HepG2 (cell line): ENCODE measurements around the gene WDR59. TPM values are rescaled to one million over a fixed set of nuclear protein-coding genes. Genes with fewer than 3 reads are reported as not detected.
A peak's percentile ranks its signal among the peaks of the same experiment; 100 is the strongest.

Experiments used
- ATAD3A ChIP-seq: sonication (generic); formaldehyde crosslinking; IDR thresholded peaks from 2 replicates; pipeline ENCODE4 v1.4.0; 2020; ENCODE audit warnings: missing genetic modification reagents
- CBX5 ChIP-seq: sonication (generic); formaldehyde crosslinking; IDR thresholded peaks from 2 replicates; pipeline ENCODE4 v1.4.0; 2020; ENCODE audit warnings: missing genetic modification reagents, borderline replicate concordance
- CEBPB ChIP-seq: IDR thresholded peaks from 2 replicates; pipeline ENCODE4 v1.6.1; 2011; ENCODE audit warnings: low read depth, low read length, improper control_type of control experiment, borderline replicate concordance
- FOXK2 ChIP-seq: fragments of 450-650 bp; IDR thresholded peaks from 2 replicates; pipeline ENCODE4 v1.6.1; 2016
- HOXA9 ChIP-seq: sonication (generic); formaldehyde crosslinking; IDR thresholded peaks from 2 replicates; pipeline ENCODE4 v1.8.1; 2022; ENCODE audit warnings: missing genetic modification reagents, mild to moderate bottlenecking, moderate library complexity, borderline replicate concordance
- KDM5B ChIP-seq: sonication (generic); formaldehyde crosslinking; IDR thresholded peaks from 2 replicates; pipeline ENCODE4 v1.4.0; 2020; ENCODE audit warnings: missing genetic modification reagents, mild to moderate bottlenecking, borderline replicate concordance
- MATR3 ChIP-seq: sonication (generic); formaldehyde crosslinking; IDR thresholded peaks from 2 replicates; pipeline ENCODE4 v1.4.0; 2020; ENCODE audit warnings: missing genetic modification reagents
- MED1 ChIP-seq: sonication (generic); formaldehyde crosslinking; IDR thresholded peaks from 2 replicates; pipeline ENCODE4 v1.4.0; 2020; ENCODE audit warnings: missing genetic modification reagents
- NR2F6 ChIP-seq, 2 experiments: IDR thresholded peaks; 2 replicates each; pipeline ENCODE4 v1.6.1; 2016; ENCODE audit warnings: antibody characterized with exemption in 1 of 2, mild to moderate bottlenecking in 1 of 2
- PAWR ChIP-seq: sonication (generic); formaldehyde crosslinking; IDR thresholded peaks from 2 replicates; pipeline ENCODE4 v1.4.0; 2020; ENCODE audit warnings: missing genetic modification reagents, mild to moderate bottlenecking, borderline replicate concordance
- RCOR2 ChIP-seq: IDR thresholded peaks from 2 replicates; pipeline ENCODE4 v1.6.1; 2016; ENCODE audit warnings: missing biosample characterization, missing genetic modification reagents
- SALL1 ChIP-seq: sonication (generic); formaldehyde crosslinking; IDR thresholded peaks from 2 replicates; pipeline ENCODE4 v1.8.0; 2022; ENCODE audit warnings: mild to moderate bottlenecking, missing genetic modification reagents
- SOX6 ChIP-seq, 2 experiments: fragments of 450-650 bp in 1 of 2; sonication (generic) in 1 of 2; formaldehyde crosslinking in 1 of 2; IDR thresholded peaks; 2 replicates each; pipeline versions ENCODE4 v1.4.0 to v1.6.1; 2017 to 2020; ENCODE audit warnings: antibody characterized with exemption in 1 of 2, mild to moderate bottlenecking in 1 of 2, missing genetic modification reagents in 1 of 2
- ZBTB8A ChIP-seq: sonication (generic); formaldehyde crosslinking; IDR thresholded peaks from 2 replicates; pipeline ENCODE4 v1.4.0; 2020; ENCODE audit warnings: mild to moderate bottlenecking, low read depth, missing genetic modification reagents, borderline replicate concordance
- ZNF780A ChIP-seq: sonication (generic); formaldehyde crosslinking; IDR thresholded peaks from 2 replicates; pipeline ENCODE4 v1.8.0; 2022; ENCODE audit warnings: mild to moderate bottlenecking, missing genetic modification reagents, moderate library complexity
- ZNF891 ChIP-seq: sonication (generic); formaldehyde crosslinking; IDR thresholded peaks from 2 replicates; pipeline ENCODE4 v1.5.0; 2020; ENCODE audit warnings: mild to moderate bottlenecking, missing genetic modification reagents
- ZSCAN22 ChIP-seq: sonication (generic); formaldehyde crosslinking; IDR thresholded peaks from 2 replicates; pipeline ENCODE4 v1.4.0; 2020; ENCODE audit warnings: mild to moderate bottlenecking, missing genetic modification reagents
- polyA plus RNA-seq, 8 experiments: library from polyadenylated mRNA; depleted of rRNA in 3 of 8; stranded (reverse) in 7 of 8; unstranded in 1 of 8; fragments of >200 nt; fragmentation: Illumina TruSeq in 4 of 8; extraction: Trizol in 4 of 8; gene quantifications; 2 replicates each; pipeline versions ENCODE4 v1.2.1 to v1.2.3, GENCODE V29; 2011 to 2016; ENCODE audit warnings: low read depth in 4 of 8, missing spikeins in 1 of 8, mixed read lengths in 1 of 8; ENCODE audit not compliant: insufficient read depth in 1 of 8
- total RNA-seq, 5 experiments: library from RNA; depleted of rRNA; stranded (reverse); fragments of >200 nt; fragmentation: Illumina TruSeq; extraction: Trizol; gene quantifications; 2 replicates each; pipeline ENCODE4 v1.2.3, GENCODE V29; 2016; ENCODE audit warnings: low read depth in 1 of 5
- TF ChIP-seq, protein P1 (sequence below): sonication (generic); formaldehyde crosslinking; conservative IDR thresholded peaks from 2 replicates; pipeline ENCODE4 v1.8.0; 2022; ENCODE audit warnings: mild to moderate bottlenecking, moderate library complexity, missing genetic modification reagents
- TF ChIP-seq, protein P2 (sequence below): sonication (generic); formaldehyde crosslinking; IDR thresholded peaks from 2 replicates; pipeline ENCODE4 v1.4.0; 2020; ENCODE audit warnings: missing genetic modification reagents; ENCODE audit errors: not compliant biosample characterization
- TF ChIP-seq, protein P3 (sequence below): sonication (generic); formaldehyde crosslinking; IDR thresholded peaks from 2 replicates; pipeline ENCODE4 v1.5.0; 2020; ENCODE audit warnings: missing genetic modification reagents, mild to moderate bottlenecking, borderline replicate concordance
- TF ChIP-seq, protein P4 (sequence below): sonication (generic); formaldehyde crosslinking; IDR thresholded peaks from 2 replicates; pipeline ENCODE4 v1.4.0; 2020; ENCODE audit warnings: mild to moderate bottlenecking, missing genetic modification reagents
- TF ChIP-seq, protein P5 (sequence below): sonication (generic); formaldehyde crosslinking; IDR thresholded peaks from 2 replicates; pipeline ENCODE4 v1.9.0; 2022; ENCODE audit warnings: low read depth, missing genetic modification reagents

WDR59 gene
- total and polyA plus RNA-seq, 2 of the 13 experiments (the other 11 are each of a cell fraction or from before 2014, with no cell fraction given), result 65.2 to 306 TPM

DNA sequence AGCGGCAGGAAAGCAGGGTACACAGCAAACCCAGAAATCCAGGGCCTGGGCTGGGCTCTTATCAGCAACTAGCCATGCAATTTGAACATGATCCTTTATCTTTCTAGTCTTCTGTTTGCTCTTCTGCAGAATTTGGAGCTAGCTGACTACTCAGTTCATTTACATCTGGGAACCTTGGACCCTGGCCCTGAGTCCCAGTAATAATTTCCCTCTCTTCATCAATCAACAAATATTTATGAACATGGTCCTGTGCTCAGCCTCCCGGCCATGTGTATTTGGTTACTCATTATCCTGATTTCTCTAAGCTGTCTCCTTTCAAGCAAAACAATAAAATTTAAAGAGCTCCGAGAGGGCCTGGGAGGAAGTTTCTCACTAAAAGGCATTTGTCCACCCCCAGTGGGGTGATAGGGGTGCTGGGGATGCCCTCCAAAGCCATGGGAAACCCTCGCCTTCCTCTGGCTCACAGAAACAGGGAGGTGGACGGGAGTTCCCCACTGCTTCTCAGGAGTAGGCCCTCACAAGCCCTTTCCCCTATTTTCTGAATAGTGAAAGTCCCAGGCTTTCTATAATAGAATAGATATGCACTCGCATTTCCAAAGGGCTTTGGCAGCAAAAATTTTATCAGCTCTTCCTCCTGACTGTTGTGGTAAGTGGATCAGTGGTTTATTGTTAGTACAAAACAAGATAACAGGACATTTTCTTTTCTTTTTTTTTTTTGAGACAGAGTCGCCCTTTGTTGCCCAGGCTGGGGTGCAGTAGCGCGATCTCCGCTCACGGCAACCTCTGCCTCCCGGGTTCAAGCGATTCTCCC is 6.9 kb upstream of the WDR59 start (continued):
- TF ChIP-seq SOX6 (IDR thresholded peaks at IDR 0.05) (no peak), SOX6 (CRISPR knock-in tag; IDR thresholded peaks at IDR 0.05) (peak; percentile 95), FOXK2 (peak; percentile 72; the same call in 1 of the 2 replicates), ZBTB8A (CRISPR knock-in tag) (no peak), RCOR2 (CRISPR knock-in tag) (peak; percentile 85), HOXA9 (no peak), ZNF891 (CRISPR knock-in tag) (no peak; the same call in 1 of the 2 replicates), MATR3 (CRISPR knock-in tag) (no peak), ZSCAN22 (CRISPR knock-in tag) (no peak), SALL1 (CRISPR knock-in tag) (peak; percentile 98), CEBPB (peak; percentile 18; the same call in 1 of the 2 replicates), ZNF780A (CRISPR knock-in tag) (no peak), MED1 (peak; percentile 97), CBX5 (CRISPR knock-in tag) (peak; percentile 35; the same call in 1 of the 2 replicates), ATAD3A (CRISPR knock-in tag) (no peak), KDM5B (CRISPR knock-in tag) (no peak), NR2F6 (IDR thresholded peaks at IDR 0.05) (peak; percentile 73), NR2F6 (CRISPR knock-in tag; IDR thresholded peaks at IDR 0.05) (peak; percentile 83), PAWR (CRISPR knock-in tag) (no peak)
- TF ChIP-seq, protein P1, sequence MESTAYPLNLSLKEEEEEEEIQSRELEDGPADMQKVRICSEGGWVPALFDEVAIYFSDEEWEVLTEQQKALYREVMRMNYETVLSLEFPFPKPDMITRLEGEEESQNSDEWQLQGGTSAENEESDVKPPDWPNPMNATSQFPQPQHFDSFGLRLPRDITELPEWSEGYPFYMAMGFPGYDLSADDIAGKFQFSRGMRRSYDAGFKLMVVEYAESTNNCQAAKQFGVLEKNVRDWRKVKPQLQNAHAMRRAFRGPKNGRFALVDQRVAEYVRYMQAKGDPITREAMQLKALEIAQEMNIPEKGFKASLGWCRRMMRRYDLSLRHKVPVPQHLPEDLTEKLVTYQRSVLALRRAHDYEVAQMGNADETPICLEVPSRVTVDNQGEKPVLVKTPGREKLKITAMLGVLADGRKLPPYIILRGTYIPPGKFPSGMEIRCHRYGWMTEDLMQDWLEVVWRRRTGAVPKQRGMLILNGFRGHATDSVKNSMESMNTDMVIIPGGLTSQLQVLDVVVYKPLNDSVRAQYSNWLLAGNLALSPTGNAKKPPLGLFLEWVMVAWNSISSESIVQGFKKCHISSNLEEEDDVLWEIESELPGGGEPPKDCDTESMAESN (CRISPR knock-in tag), result peak; percentile 62
- TF ChIP-seq, protein P2, sequence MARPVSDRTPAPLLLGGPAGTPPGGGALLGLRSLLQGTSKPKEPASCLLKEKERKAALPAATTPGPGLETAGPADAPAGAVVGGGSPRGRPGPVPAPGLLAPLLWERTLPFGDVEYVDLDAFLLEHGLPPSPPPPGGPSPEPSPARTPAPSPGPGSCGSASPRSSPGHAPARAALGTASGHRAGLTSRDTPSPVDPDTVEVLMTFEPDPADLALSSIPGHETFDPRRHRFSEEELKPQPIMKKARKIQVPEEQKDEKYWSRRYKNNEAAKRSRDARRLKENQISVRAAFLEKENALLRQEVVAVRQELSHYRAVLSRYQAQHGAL (CRISPR knock-in tag), result peak; percentile 38
- TF ChIP-seq, protein P3, sequence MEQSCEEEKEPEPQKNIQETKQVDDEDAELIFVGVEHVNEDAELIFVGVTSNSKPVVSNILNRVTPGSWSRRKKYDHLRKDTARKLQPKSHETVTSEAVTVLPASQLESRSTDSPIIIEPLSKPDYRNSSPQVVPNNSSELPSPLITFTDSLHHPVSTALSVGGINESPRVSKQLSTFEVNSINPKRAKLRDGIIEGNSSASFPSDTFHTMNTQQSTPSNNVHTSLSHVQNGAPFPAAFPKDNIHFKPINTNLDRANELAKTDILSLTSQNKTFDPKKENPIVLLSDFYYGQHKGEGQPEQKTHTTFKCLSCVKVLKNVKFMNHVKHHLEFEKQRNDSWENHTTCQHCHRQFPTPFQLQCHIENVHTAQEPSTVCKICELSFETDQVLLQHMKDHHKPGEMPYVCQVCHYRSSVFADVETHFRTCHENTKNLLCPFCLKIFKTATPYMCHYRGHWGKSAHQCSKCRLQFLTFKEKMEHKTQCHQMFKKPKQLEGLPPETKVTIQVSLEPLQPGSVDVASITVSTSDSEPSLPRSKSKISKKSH (CRISPR knock-in tag), result 0 out of 2 replicates have a peak, but pooled peaks have one; percentile 52
- TF ChIP-seq, protein P4, sequence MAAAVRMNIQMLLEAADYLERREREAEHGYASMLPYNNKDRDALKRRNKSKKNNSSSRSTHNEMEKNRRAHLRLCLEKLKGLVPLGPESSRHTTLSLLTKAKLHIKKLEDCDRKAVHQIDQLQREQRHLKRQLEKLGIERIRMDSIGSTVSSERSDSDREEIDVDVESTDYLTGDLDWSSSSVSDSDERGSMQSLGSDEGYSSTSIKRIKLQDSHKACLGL, result no peak
- TF ChIP-seq, protein P5, sequence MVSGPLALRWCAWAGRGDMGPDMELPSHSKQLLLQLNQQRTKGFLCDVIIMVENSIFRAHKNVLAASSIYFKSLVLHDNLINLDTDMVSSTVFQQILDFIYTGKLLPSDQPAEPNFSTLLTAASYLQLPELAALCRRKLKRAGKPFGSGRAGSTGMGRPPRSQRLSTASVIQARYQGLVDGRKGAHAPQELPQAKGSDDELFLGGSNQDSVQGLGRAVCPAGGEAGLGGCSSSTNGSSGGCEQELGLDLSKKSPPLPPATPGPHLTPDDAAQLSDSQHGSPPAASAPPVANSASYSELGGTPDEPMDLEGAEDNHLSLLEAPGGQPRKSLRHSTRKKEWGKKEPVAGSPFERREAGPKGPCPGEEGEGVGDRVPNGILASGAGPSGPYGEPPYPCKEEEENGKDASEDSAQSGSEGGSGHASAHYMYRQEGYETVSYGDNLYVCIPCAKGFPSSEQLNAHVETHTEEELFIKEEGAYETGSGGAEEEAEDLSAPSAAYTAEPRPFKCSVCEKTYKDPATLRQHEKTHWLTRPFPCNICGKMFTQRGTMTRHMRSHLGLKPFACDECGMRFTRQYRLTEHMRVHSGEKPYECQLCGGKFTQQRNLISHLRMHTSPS, result 0 out of 2 replicates have a peak, but pooled peaks have one; percentile 17
